ENCODE results near the gene C16orf78. TPM values are rescaled to one million over a fixed set of nuclear protein-coding genes. Genes with fewer than 3 reads are reported as not detected.

The C16orf78 gene
- total and polyA plus RNA-seq, 2 of the 4 experiments (the other 2 are of a cell fraction): not detected

GRCh38 chr16:49344401-49344800 is 29.2 kb upstream of the C16orf78 start:
- Histone ChIP-seq H4K20me1 (ENCODE audit: insufficient read depth, low read length) (no peaks in the 10 kb centered on the region), H4K8ac (ENCODE audit: low read depth in 2 of 2, low read length in 2 of 2) (no peak overlapping the region), H3K9me3 (ENCODE audit: control insufficient read depth, insufficient read depth, low read length) (no peaks in the 10 kb centered on the region), H3K4ac (ENCODE audit: low read depth, low read length) (no peak overlapping the region), H2AFZ (replicated peaks; ENCODE audit: low read length, poor library complexity) (no peak overlapping the region), H3K4me3 (ENCODE audit: insufficient read depth, low read depth, low read length) (no peak overlapping the region), H3K79me1 (ENCODE audit: low read depth in 1 of 2, low read length in 2 of 2) (no peaks in the 10 kb centered on the region), H3K4me2 (ENCODE audit: low read depth, low read length) (no peak overlapping the region), H3K56ac (ENCODE audit: extremely low read depth, insufficient read depth, low read length) (no peak overlapping the region), H3K9me1 (ENCODE audit: insufficient read depth, low read length) (no peaks in the 10 kb centered on the region), H2AK9ac (replicated peaks; ENCODE audit: low read depth, low read length, poor library complexity) (no peak overlapping the region), H3K27ac (ENCODE audit: insufficient read depth, low read length) (no peak overlapping the region), H3K18ac (ENCODE audit: low read depth, low read length) (no peak overlapping the region), H3K9ac (ENCODE audit: low read depth, low read length) (no peak overlapping the region), H2BK20ac (ENCODE audit: low read depth, low read length) (no peak overlapping the region), H4K91ac (ENCODE audit: insufficient read depth, low read depth, low read length) (no peak overlapping the region), H3K23ac (ENCODE audit: low read depth, low read length) (no peak overlapping the region), H3K36me3 (ENCODE audit: control insufficient read depth, insufficient read depth, low read length) (no peaks in the 10 kb centered on the region), H3K14ac (replicated peaks; ENCODE audit: low read depth, low read length) (no peak overlapping the region), H3K27me3 (ENCODE audit: control insufficient read depth, insufficient read depth, low read length) (no peaks in the 10 kb centered on the region), H2BK15ac (ENCODE audit: low read depth, low read length) (no peak overlapping the region), H2BK120ac (ENCODE audit: low read depth, low read length) (no peak overlapping the region), H3K4me1 (ENCODE audit: control insufficient read depth, insufficient read depth, low read length) (no peaks in the 10 kb centered on the region), H4K5ac (ENCODE audit: low read depth, low read length) (no peak overlapping the region), H2AK5ac (ENCODE audit: low read depth, low read length) (no peak overlapping the region), H2BK5ac (ENCODE audit: low read depth, low read length, poor library complexity, severe bottlenecking) (no peak overlapping the region)
- 20% methylated on average over 2 of the region's 5 CpGs; no CpG with 5 or more reads in 1 of the 2 experiments for WGBS, 2 experiments (ENCODE audit: extremely low coverage in 2 of 2, insufficient read length in 1 of 2)
- dilution Hi-C loops (cut with HindIII; ENCODE audit: low sequenced_read_pairs, unreplicated experiment) (no loop called here), in situ Hi-C loops (cut with MboI; ENCODE audit: low sequenced_read_pairs) (loop anchor here (5.0 kb wide), 1 partner anchor 657 kb away; no protein-coding TSS in a partner anchor), intact Hi-C loops (cut with micrococcal nuclease) (no loop called here)
- no peak for DNase-seq
- BruUV-seq (replicated peaks): no TSS peak
- TF ChIP-seq CEBPB (IDR thresholded peaks at IDR 0.05; ENCODE audit: low read depth, low read length): no peak
- no peak for TF ChIP-seq MAFK (IDR thresholded peaks at IDR 0.05; ENCODE audit: low read depth, low read length)
- no peak for TF ChIP-seq MXI1 (IDR thresholded peaks at IDR 0.05; ENCODE audit: borderline replicate concordance, low read depth, low read length)
- TF ChIP-seq, protein P1, sequence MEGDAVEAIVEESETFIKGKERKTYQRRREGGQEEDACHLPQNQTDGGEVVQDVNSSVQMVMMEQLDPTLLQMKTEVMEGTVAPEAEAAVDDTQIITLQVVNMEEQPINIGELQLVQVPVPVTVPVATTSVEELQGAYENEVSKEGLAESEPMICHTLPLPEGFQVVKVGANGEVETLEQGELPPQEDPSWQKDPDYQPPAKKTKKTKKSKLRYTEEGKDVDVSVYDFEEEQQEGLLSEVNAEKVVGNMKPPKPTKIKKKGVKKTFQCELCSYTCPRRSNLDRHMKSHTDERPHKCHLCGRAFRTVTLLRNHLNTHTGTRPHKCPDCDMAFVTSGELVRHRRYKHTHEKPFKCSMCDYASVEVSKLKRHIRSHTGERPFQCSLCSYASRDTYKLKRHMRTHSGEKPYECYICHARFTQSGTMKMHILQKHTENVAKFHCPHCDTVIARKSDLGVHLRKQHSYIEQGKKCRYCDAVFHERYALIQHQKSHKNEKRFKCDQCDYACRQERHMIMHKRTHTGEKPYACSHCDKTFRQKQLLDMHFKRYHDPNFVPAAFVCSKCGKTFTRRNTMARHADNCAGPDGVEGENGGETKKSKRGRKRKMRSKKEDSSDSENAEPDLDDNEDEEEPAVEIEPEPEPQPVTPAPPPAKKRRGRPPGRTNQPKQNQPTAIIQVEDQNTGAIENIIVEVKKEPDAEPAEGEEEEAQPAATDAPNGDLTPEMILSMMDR (conservative IDR thresholded peaks at IDR 0.05; ENCODE audit: low read depth, low read length): no peak
- TF ChIP-seq RCOR1 (IDR thresholded peaks at IDR 0.05; ENCODE audit: insufficient replicate concordance, low read length): no peak
- ATAC-seq (ENCODE audit: low read depth): no peak
- CTCF ChIA-PET: no interaction called here
- POLR2A ChIA-PET (ENCODE audit: unreplicated experiment): no interaction called here
